Calu3 (cell line): Measurements from ENCODE around the gene PODXL. TPM values are rescaled to one million over a fixed set of nuclear protein-coding genes. Genes with fewer than 3 reads are reported as not detected.

Experiments
- BruUV-seq: library from RNA; stranded (reverse); fragments of 400-500 nt; replicated peaks from 2 replicates; lab custom pipeline; 2021; lab: Mats Ljungman, UMichigan
- CTCF ChIA-PET: fragments of 300-600 bp; sonication (Branson Sonifier 250); formaldehyde crosslinking; loops from one replicate; lab custom pipeline; 2022; ENCODE audit warnings: antibody characterized with exemption; lab: Charles Lee
- DNase-seq: peaks from one replicate; pipeline ENCODE4 v3.0.0; 2022
- H3K27ac Mint-ChIP-seq: one replicate; pipeline ENCODE4 v1.8.0; 2022; ENCODE audit warnings: mixed read lengths; ENCODE audit not compliant: unreplicated experiment
- H3K27me3 Mint-ChIP-seq: one replicate; pipeline ENCODE4 v1.8.0; 2022; ENCODE audit warnings: mixed read lengths; ENCODE audit not compliant: unreplicated experiment
- H3K36me3 Mint-ChIP-seq: one replicate; pipeline ENCODE4 v1.8.0; 2022; ENCODE audit warnings: mild to moderate bottlenecking, moderate library complexity, mixed read lengths; ENCODE audit not compliant: insufficient read depth, unreplicated experiment
- H3K4me1 Mint-ChIP-seq: one replicate; pipeline ENCODE4 v1.8.0; 2022; ENCODE audit warnings: mild to moderate bottlenecking, low read depth, mixed read lengths; ENCODE audit not compliant: unreplicated experiment
- H3K4me3 Mint-ChIP-seq: one replicate; pipeline ENCODE4 v1.8.0; 2022; ENCODE audit warnings: mild to moderate bottlenecking, low read depth, moderate library complexity, mixed read lengths; ENCODE audit not compliant: unreplicated experiment
- H3K9me3 Mint-ChIP-seq: one replicate; pipeline ENCODE4 v1.8.0; 2022; ENCODE audit warnings: low read depth, mixed read lengths; ENCODE audit not compliant: unreplicated experiment
- intact Hi-C: fragments of 100-400 bp; cut with micrococcal nuclease; formaldehyde crosslinking; loops from one replicate; pipeline ENCODE4 v1.10.0; 2022; ENCODE audit not compliant: unreplicated experiment
- total RNA-seq: library from RNA; stranded (reverse); gene quantifications from 2 replicates; pipeline ENCODE4 v1.2.3, GENCODE V29; 2022
- TF ChIP-seq, protein P1 (sequence below): fragments of 200-600 bp; IDR thresholded peaks from one replicate; pipeline ENCODE4 v1.8.0; 2022; ENCODE audit warnings: antibody characterized with exemption; ENCODE audit not compliant: unreplicated experiment

The PODXL gene
- total RNA-seq, 1 experiment from 2014 or later, result 15.5 TPM

DNA sequence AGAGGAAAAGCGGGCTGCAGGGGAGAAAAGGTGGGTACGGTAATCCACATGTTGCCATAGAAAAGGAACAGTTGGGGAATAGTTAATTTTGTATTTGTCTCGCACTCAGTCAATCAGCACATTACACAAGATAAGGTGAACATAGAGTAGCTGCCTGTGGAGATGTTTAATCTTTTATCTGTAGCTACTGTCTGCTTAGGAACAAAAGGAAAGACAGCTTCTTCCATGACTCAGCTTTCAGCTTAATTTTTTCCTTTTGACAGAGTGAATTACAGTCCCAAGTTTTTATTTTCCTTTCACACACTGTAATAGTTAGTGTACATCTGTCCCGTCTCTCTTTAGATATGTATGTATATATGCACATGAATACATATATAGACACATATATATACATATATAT, 39.3 kb upstream of the PODXL start:
- intact Hi-C loops, result no loop called here
- Mint-ChIP-seq H3K4me3 (no peak overlapping the region), H3K27ac (no peak overlapping the region), H3K4me1 (no peaks in the 10 kb centered on the region), H3K9me3 (no peaks in the 10 kb centered on the region), H3K36me3 (no peaks in the 10 kb centered on the region), H3K27me3 (peaks cover 9% of the 10 kb centered on the region)
- CTCF ChIA-PET, result no interaction called here
- TF ChIP-seq, protein P1, sequence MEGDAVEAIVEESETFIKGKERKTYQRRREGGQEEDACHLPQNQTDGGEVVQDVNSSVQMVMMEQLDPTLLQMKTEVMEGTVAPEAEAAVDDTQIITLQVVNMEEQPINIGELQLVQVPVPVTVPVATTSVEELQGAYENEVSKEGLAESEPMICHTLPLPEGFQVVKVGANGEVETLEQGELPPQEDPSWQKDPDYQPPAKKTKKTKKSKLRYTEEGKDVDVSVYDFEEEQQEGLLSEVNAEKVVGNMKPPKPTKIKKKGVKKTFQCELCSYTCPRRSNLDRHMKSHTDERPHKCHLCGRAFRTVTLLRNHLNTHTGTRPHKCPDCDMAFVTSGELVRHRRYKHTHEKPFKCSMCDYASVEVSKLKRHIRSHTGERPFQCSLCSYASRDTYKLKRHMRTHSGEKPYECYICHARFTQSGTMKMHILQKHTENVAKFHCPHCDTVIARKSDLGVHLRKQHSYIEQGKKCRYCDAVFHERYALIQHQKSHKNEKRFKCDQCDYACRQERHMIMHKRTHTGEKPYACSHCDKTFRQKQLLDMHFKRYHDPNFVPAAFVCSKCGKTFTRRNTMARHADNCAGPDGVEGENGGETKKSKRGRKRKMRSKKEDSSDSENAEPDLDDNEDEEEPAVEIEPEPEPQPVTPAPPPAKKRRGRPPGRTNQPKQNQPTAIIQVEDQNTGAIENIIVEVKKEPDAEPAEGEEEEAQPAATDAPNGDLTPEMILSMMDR, result no peak
- DNase-seq, result no peak
- no TSS peak for BruUV-seq

DNA sequence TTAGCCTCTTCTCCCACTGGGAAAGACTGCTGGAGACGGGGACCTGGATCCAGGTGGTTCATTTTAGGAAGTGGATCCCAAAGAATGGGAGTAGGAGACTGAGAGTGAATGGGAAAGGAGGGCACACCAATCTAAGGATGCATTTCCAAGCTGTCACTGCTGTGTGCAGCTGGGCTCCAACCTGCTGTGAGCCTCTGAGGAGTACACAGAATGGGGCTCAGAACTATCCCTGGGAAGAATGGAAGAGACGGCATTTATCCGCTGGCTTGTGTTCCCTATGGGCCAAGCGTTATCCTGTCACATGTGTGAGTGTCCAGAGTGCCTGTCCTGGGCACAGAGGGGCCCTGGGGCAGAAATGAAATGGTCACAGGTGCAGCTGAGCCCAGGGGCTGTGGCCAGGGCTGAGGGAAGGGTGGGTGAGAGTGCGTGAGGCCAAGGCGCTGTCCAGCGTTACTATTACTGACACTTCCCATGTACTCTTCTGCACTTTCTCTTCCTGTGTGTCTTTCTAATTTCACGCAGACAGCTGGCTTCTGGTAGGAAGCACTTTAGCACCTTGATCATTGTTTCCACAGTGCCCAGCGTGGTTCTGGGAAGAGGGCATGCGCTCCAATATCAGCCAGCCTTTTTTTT, 35.4 kb upstream of the PODXL start:
- Mint-ChIP-seq H3K36me3 (no peaks in the 10 kb centered on the region), H3K27ac (no peak overlapping the region), H3K9me3 (no peaks in the 10 kb centered on the region), H3K27me3 (no peaks in the 10 kb centered on the region), H3K4me3 (no peak overlapping the region), H3K4me1 (no peaks in the 10 kb centered on the region)
- no TSS peak for BruUV-seq
- no peak for DNase-seq
- CTCF ChIA-PET, result no interaction called here
- TF ChIP-seq, protein P1, result no peak
- intact Hi-C loops, result no loop called here

GRCh38 chr7:131587315-131587923, 31.0 kb upstream of the PODXL start:
- Mint-ChIP-seq H3K9me3 (no peaks in the 10 kb centered on the region), H3K36me3 (no peaks in the 10 kb centered on the region), H3K4me3 (no peak overlapping the region), H3K4me1 (no peaks in the 10 kb centered on the region), H3K27me3 (no peaks in the 10 kb centered on the region), H3K27ac (no peak overlapping the region)
- intact Hi-C loops, result no loop called here
- DNase-seq, result no peak
- CTCF ChIA-PET, result no interaction called here
- no TSS peak for BruUV-seq
- TF ChIP-seq, protein P1, result no peak

DNA sequence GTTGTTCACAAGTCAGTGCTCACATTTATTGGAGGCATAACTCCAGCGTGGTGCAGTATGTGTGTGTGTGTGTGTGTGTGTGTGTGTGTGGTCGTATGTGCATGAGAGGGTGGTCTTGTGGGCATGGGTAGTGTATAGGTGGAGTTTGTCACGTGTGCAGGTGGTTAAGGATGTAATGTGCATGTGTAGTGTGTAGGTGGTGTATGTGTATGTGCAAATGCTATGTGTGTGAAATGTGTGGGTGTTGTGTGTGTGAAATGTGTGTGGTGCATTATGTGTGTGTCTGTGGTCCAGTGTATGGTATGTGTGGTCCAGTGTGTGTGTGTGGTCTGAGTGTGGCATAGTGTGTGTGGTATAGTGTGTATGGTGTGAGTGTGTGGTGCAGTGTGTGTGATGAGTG, 30.3 kb upstream of the PODXL start:
- CTCF ChIA-PET, result no interaction called here
- DNase-seq, result no peak
- H3K36me3 Mint-ChIP-seq, result no peaks in the 10 kb centered on the region
- H3K4me1 Mint-ChIP-seq, result no peaks in the 10 kb centered on the region
- TF ChIP-seq, protein P1, result no peak
- BruUV-seq, result no TSS peak
- no peaks in the 10 kb centered on the region for H3K27me3 Mint-ChIP-seq
- H3K27ac Mint-ChIP-seq, result no peak overlapping the region
- intact Hi-C loops, result no loop called here
- no peak overlapping the region for H3K4me3 Mint-ChIP-seq
- no peaks in the 10 kb centered on the region for H3K9me3 Mint-ChIP-seq
